Measurements from ENCODE around the gene USP12.

DNA sequence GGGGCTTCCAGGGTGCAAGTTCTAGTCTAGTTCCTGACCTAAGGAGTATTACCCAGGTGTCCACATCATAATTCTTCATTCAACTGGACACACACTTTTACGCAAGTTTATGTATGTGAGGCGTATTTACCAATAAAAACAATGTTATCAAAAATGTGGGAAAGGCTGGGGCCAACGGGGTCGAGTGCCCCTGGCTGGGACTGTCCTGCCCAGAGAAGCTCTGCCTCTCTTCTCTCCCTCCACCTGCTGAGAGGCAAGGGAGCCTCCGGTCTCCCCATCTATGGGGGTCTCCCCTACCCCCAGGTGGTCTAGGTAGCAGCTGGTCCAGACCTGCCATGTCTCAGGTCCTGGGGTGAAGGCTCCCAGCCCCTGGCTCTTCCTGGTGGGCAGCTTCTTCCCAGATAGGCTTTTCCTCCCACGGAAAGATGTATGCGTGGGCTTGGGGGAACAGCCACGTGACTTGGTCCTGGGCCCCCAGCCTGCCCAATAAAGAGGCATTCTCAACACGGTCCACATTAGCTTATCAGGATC is 132.4 kb downstream of the USP12 start:
- TF ChIP-seq, protein P1, sequence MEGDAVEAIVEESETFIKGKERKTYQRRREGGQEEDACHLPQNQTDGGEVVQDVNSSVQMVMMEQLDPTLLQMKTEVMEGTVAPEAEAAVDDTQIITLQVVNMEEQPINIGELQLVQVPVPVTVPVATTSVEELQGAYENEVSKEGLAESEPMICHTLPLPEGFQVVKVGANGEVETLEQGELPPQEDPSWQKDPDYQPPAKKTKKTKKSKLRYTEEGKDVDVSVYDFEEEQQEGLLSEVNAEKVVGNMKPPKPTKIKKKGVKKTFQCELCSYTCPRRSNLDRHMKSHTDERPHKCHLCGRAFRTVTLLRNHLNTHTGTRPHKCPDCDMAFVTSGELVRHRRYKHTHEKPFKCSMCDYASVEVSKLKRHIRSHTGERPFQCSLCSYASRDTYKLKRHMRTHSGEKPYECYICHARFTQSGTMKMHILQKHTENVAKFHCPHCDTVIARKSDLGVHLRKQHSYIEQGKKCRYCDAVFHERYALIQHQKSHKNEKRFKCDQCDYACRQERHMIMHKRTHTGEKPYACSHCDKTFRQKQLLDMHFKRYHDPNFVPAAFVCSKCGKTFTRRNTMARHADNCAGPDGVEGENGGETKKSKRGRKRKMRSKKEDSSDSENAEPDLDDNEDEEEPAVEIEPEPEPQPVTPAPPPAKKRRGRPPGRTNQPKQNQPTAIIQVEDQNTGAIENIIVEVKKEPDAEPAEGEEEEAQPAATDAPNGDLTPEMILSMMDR (conservative IDR thresholded peaks at IDR 0.05; ENCODE audit: low read length): no peak
- no peak for TF ChIP-seq EZH2phosphoT487 (IDR thresholded peaks at IDR 0.05; ENCODE audit: borderline replicate concordance)

All from Loucy (cell line).